Subcutaneous abdominal adipose tissue (tissue), 5 donors: ENCODE results near the gene MRPL54.

Experiments
- H3K27ac ChIP-seq: one replicate; pipeline ENCODE4 v1.7.0; 2013; ENCODE audit warnings: low read depth, mild to moderate bottlenecking, inconsistent platforms, low read length, moderate library complexity
- H3K27me3 ChIP-seq, 5 donors: one replicate each; pipeline ENCODE4 v1.7.0; 2013; ENCODE audit warnings: low read length in 5 of 5, inconsistent platforms in 1 of 5; ENCODE audit not compliant: control insufficient read depth in 5 of 5, insufficient read depth in 4 of 5
- H3K36me3 ChIP-seq, 5 donors: one replicate each; pipeline ENCODE4 v1.7.0; 2013; ENCODE audit warnings: low read length in 5 of 5; ENCODE audit not compliant: control insufficient read depth in 5 of 5, insufficient read depth in 5 of 5
- H3K4me1 ChIP-seq, 5 donors: one replicate each; pipeline ENCODE4 v1.7.0; 2013; ENCODE audit warnings: low read length in 5 of 5, mild to moderate bottlenecking in 3 of 5, moderate library complexity in 1 of 5; ENCODE audit not compliant: control insufficient read depth in 5 of 5, insufficient read depth in 5 of 5
- H3K4me3 ChIP-seq, 5 donors: one replicate each; pipeline ENCODE4 v1.7.0; 2013; ENCODE audit warnings: low read length in 5 of 5, low read depth in 1 of 5
- H3K9ac ChIP-seq, 5 donors: one replicate each; pipeline ENCODE4 v1.7.0; 2013; ENCODE audit warnings: low read length in 5 of 5, mild to moderate bottlenecking in 4 of 5, moderate library complexity in 3 of 5
- H3K9me3 ChIP-seq, 5 donors: one replicate each; pipeline ENCODE4 v1.7.0; 2013; ENCODE audit warnings: low read length in 5 of 5; ENCODE audit not compliant: control insufficient read depth in 5 of 5
- donor health status: healthy.
- donor health status: healthy.
- donor health status: healthy.
- donor health status: healthy.
- donor health status: healthy.

MRPL54 gene

GRCh38 chr19:3816566-3817218 is 54.2 kb downstream of the MRPL54 start:
- no peaks in the 10 kb centered on the region for H3K36me3 ChIP-seq
- no peak overlapping the region for H3K4me3 ChIP-seq
- H3K27me3 ChIP-seq, result peaks cover 0 to 5% (median 4%) of the 10 kb centered on the region in 5 donors
- peaks cover 0 to 34% (median 14%) of the 10 kb centered on the region in 5 donors for H3K4me1 ChIP-seq
- H3K9ac ChIP-seq, result no peak overlapping the region
- H3K27ac ChIP-seq, result no peak overlapping the region
- no peaks in the 10 kb centered on the region for H3K9me3 ChIP-seq
